Neural progenitor cell (in vitro differentiated cells): ENCODE results near the gene ACOXL. TPM values are rescaled to one million over a fixed set of nuclear protein-coding genes. Genes with fewer than 3 reads are reported as not detected.

Experiments
- DNase-seq: peaks from one replicate; pipeline ENCODE4 v3.0.0-alpha.2; 2016; ENCODE audit warnings: low spot score
- H2AFZ ChIP-seq: fragments of 200-600 bp; sonication (generic); replicated peaks from 2 replicates; pipeline ENCODE4 v1.6.1; 2016; ENCODE audit warnings: antibody characterized with exemption
- H3F3A ChIP-seq: fragments of 200-600 bp; sonication (generic); 2 replicates; pipeline ENCODE4 v1.6.1; 2016; ENCODE audit warnings: antibody characterized with exemption, low read depth
- H3K27ac ChIP-seq: fragments of 200-600 bp; sonication (generic); 2 replicates; pipeline ENCODE4 v1.5.1; 2016; ENCODE audit warnings: mild to moderate bottlenecking
- H3K27me3 ChIP-seq: fragments of 200-600 bp; sonication (generic); 2 replicates; pipeline ENCODE4 v1.6.1; 2016; ENCODE audit warnings: mild to moderate bottlenecking, moderate library complexity
- H3K36me3 ChIP-seq: fragments of 200-600 bp; sonication (generic); 2 replicates; pipeline ENCODE4 v1.5.1; 2016
- H3K4me1 ChIP-seq: fragments of 200-600 bp; sonication (generic); 2 replicates; pipeline ENCODE4 v1.6.1; 2016; ENCODE audit warnings: mixed run types
- H3K4me2 ChIP-seq: fragments of 200-600 bp; sonication (generic); 2 replicates; pipeline ENCODE4 v1.6.1; 2016
- H3K4me3 ChIP-seq: fragments of 200-600 bp; sonication (generic); 2 replicates; pipeline ENCODE4 v1.5.1; 2016
- H3K79me2 ChIP-seq: fragments of 200-600 bp; sonication (generic); 2 replicates; pipeline ENCODE4 v1.6.1; 2016; ENCODE audit warnings: low read depth
- H3K9ac ChIP-seq: fragments of 200-600 bp; sonication (generic); 2 replicates; pipeline ENCODE4 v1.6.1; 2016
- H3K9me3 ChIP-seq: fragments of 200-600 bp; sonication (generic); 2 replicates; pipeline ENCODE4 v1.5.1; 2016; ENCODE audit warnings: low read depth
- H4K20me1 ChIP-seq: fragments of 200-600 bp; sonication (generic); 2 replicates; pipeline ENCODE4 v1.6.1; 2016; ENCODE audit warnings: low read depth
- H3K27ac Mint-ChIP-seq: 3 replicates; pipeline ENCODE4 v1.8.0; 2021; ENCODE audit warnings: mixed read lengths
- H3K27me3 Mint-ChIP-seq: 2 replicates; pipeline ENCODE4 v1.8.0; 2022; ENCODE audit warnings: low read depth, mild to moderate bottlenecking, inconsistent platforms, moderate library complexity, mixed read lengths; ENCODE audit not compliant: insufficient read depth
- H3K36me3 Mint-ChIP-seq: 3 replicates; pipeline ENCODE4 v1.8.0; 2021; ENCODE audit warnings: mixed read lengths
- H3K4me1 Mint-ChIP-seq: 3 replicates; pipeline ENCODE4 v1.8.0; 2021; ENCODE audit warnings: mixed read lengths
- H3K4me3 Mint-ChIP-seq: 3 replicates; pipeline ENCODE4 v1.8.0; 2021; ENCODE audit warnings: mild to moderate bottlenecking, moderate library complexity, mixed read lengths
- H3K9me3 Mint-ChIP-seq: 3 replicates; pipeline ENCODE4 v1.8.0; 2020; ENCODE audit warnings: mixed read lengths
- EZH2 ChIP-seq: fragments of 200-600 bp; sonication (generic); IDR thresholded peaks from 2 replicates; pipeline ENCODE4 v1.6.1; 2017; ENCODE audit warnings: antibody characterized with exemption, mild to moderate bottlenecking, moderate library complexity
- EZH2phosphoT487 ChIP-seq: fragments of 200-600 bp; sonication (generic); IDR thresholded peaks from 2 replicates; pipeline ENCODE4 v1.6.1; 2017; ENCODE audit warnings: antibody characterized with exemption
- total RNA-seq: library from RNA; depleted of rRNA; stranded (reverse); fragments of >200 nt; gene quantifications from 2 replicates; pipeline ENCODE4 v1.2.3, GENCODE V29; 2015; ENCODE audit warnings: low replicate concordance
- TF ChIP-seq, protein P1 (sequence below): fragments of 200-600 bp; sonication (generic); IDR thresholded peaks from 2 replicates; pipeline ENCODE4 v1.5.1; 2017; ENCODE audit warnings: antibody characterized with exemption, mild to moderate bottlenecking

The ACOXL gene
- total RNA-seq, 1 donor from 2014 or later, result 2.9 TPM

DNA sequence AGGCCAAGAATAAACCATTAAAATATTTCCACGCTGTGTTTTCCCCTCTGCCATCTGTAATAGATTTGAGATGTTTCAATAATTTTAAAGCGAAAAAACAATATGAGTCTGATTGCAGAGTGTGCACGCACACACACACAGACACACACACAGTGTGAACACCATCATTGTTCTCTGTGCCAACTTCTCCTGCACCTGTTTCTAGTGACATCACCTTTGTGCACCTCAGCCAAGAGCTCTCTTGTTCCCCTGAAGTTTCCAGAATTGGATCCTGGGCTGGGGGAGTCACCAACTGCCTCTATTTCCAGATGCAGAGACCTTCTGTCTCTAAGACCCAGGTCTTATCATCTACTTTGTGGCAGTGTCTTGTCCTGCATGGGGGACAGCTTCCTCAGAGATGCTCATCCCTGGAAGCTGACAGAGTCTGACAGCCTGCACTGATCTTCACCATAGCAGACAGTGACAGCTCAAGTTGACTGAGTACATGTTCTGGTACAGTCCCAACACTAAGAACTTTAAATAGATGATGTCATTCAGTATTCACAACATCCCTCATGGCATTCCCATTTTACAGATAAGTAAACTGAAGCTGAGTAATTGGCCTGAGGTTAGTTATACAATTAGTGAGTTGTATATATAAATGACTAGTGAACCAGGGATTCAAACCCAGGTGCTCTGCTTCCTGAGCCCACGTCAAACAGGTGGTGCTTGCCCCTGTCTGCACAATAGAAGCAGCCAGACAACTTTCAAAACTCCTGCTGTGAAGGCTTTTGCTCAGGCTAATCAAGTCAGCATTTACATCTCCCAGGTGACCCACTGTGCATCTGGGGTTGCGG, 39.4 kb downstream of the ACOXL start:
- Histone ChIP-seq H3K4me3 (no peak overlapping the region), H3K27ac (no peak overlapping the region), H3F3A (peaks cover 35% of the 10 kb centered on the region), H3K4me1 (peaks cover 45% of the 10 kb centered on the region), H4K20me1 (peaks cover 33% of the 10 kb centered on the region), H3K79me2 (peaks cover 9% of the 10 kb centered on the region), H2AFZ (no peak overlapping the region), H3K27me3 (peaks cover 31% of the 10 kb centered on the region), H3K4me2 (peak overlapping the region; percentile 16), H3K9ac (no peak overlapping the region), H3K9me3 (no peaks in the 10 kb centered on the region), H3K36me3 (no peaks in the 10 kb centered on the region)
- TF ChIP-seq EZH2phosphoT487 (no peak), EZH2 (no peak)
- Mint-ChIP-seq H3K27me3 (peaks cover 15% of the 10 kb centered on the region), H3K4me3 (no peak overlapping the region), H3K4me1 (peaks cover 22% of the 10 kb centered on the region), H3K36me3 (no peaks in the 10 kb centered on the region), H3K27ac (no peak overlapping the region), H3K9me3 (no peaks in the 10 kb centered on the region)
- DNase-seq, result no peak

DNA sequence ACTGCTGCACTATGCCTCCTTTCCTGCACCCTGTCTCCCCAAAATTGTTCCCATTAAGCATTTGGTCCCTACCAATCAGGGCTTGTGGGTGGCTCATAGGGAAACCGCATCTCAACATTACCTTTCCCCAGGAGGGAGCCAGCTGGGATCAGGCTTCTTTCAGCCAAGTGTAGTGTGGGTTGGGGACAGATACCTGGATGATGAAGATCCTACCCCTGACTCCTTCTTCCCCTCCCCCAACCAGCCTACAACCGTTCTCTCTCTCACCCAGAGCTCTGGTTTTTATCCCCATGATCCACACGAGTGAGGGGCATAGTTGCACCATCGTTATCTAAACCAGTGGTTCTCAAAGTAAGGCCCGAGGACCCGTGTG, 40.0 kb downstream of the ACOXL start:
- Histone ChIP-seq H4K20me1 (peaks cover 33% of the 10 kb centered on the region), H3K9ac (no peak overlapping the region), H3K79me2 (peaks cover 3% of the 10 kb centered on the region), H3K27ac (no peak overlapping the region), H3K4me1 (peaks cover 45% of the 10 kb centered on the region), H3K27me3 (peaks cover 31% of the 10 kb centered on the region), H3K4me3 (no peak overlapping the region), H2AFZ (no peak overlapping the region), H3F3A (peaks cover 35% of the 10 kb centered on the region), H3K9me3 (no peaks in the 10 kb centered on the region), H3K36me3 (no peaks in the 10 kb centered on the region), H3K4me2 (no peak overlapping the region)
- TF ChIP-seq EZH2phosphoT487 (no peak), EZH2 (no peak)
- TF ChIP-seq, protein P1, sequence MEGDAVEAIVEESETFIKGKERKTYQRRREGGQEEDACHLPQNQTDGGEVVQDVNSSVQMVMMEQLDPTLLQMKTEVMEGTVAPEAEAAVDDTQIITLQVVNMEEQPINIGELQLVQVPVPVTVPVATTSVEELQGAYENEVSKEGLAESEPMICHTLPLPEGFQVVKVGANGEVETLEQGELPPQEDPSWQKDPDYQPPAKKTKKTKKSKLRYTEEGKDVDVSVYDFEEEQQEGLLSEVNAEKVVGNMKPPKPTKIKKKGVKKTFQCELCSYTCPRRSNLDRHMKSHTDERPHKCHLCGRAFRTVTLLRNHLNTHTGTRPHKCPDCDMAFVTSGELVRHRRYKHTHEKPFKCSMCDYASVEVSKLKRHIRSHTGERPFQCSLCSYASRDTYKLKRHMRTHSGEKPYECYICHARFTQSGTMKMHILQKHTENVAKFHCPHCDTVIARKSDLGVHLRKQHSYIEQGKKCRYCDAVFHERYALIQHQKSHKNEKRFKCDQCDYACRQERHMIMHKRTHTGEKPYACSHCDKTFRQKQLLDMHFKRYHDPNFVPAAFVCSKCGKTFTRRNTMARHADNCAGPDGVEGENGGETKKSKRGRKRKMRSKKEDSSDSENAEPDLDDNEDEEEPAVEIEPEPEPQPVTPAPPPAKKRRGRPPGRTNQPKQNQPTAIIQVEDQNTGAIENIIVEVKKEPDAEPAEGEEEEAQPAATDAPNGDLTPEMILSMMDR, result no peak
- Mint-ChIP-seq H3K27ac (no peak overlapping the region), H3K27me3 (peaks cover 17% of the 10 kb centered on the region), H3K9me3 (no peaks in the 10 kb centered on the region), H3K4me1 (peaks cover 22% of the 10 kb centered on the region), H3K36me3 (no peaks in the 10 kb centered on the region), H3K4me3 (no peak overlapping the region)
- DNase-seq, result no peak

DNA sequence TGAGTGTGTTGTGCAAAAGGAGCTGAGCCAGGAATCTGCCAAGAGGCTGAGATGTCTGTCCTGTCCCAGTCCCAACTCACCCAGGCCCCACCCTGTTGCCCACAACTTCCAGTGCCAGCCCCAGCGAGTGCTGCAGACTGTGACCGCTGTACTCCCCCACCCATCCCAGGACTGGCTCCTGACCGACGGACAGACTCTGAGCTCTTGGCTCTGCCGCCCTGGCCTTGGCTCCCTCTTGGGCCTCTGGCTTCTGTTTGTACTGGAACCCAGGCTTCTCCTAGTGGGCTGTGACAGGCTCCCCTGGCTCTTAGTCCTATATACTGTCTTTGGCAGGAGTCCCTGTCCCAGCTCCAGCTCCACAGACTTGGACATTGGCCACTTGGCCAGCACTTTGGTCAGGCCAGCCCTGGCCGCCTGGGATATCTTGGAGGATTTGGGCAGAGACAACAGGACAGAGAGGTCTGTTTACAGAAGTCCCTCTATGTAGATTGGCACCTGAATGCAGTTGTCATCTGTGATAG, 41.1 kb downstream of the ACOXL start:
- Mint-ChIP-seq H3K27ac (no peak overlapping the region), H3K9me3 (no peaks in the 10 kb centered on the region), H3K36me3 (no peaks in the 10 kb centered on the region), H3K4me1 (peaks cover 18% of the 10 kb centered on the region), H3K27me3 (peaks cover 17% of the 10 kb centered on the region), H3K4me3 (no peak overlapping the region)
- H2AFZ ChIP-seq, result no peak overlapping the region
- no peak for DNase-seq
- no peak for TF ChIP-seq EZH2phosphoT487
- TF ChIP-seq, protein P1, result no peak
- TF ChIP-seq EZH2, result no peak
- H3K9ac ChIP-seq, result no peak overlapping the region
- peaks cover 33% of the 10 kb centered on the region for H4K20me1 ChIP-seq
- H3K27ac ChIP-seq, result no peak overlapping the region
- H3K4me1 ChIP-seq, result peaks cover 41% of the 10 kb centered on the region
- H3F3A ChIP-seq, result peaks cover 35% of the 10 kb centered on the region
- H3K79me2 ChIP-seq, result no peaks in the 10 kb centered on the region
- H3K4me2 ChIP-seq, result no peak overlapping the region
- H3K27me3 ChIP-seq, result peaks cover 31% of the 10 kb centered on the region
- no peak overlapping the region for H3K4me3 ChIP-seq
- no peaks in the 10 kb centered on the region for H3K36me3 ChIP-seq
- no peaks in the 10 kb centered on the region for H3K9me3 ChIP-seq

DNA sequence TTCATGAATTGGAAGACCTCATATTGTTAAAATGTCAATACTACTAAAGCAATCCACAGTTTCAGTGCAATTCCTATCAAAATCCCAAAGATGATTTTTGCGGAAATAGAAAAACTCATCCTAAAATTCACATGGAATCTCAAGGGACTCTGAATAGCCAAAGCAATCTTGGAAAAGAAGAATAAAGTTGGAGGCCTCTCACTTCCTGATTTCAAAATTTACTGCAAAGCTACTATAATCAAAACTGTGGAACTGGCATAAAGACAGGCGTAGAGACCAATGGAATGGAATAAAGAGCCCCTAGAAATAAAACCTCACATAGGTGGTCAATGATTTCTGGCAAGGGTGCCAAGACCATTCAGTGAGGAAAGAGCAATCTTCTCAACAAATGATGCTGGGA, 42.3 kb downstream of the ACOXL start:
- H3K27me3 Mint-ChIP-seq, result peaks cover 14% of the 10 kb centered on the region

More for the DNA sequence above, 42.3 kb downstream of the ACOXL start:
- Histone ChIP-seq H3K27ac (no peak overlapping the region), H3K9ac (no peak overlapping the region), H2AFZ (no peak overlapping the region), H3K27me3 (peaks cover 26% of the 10 kb centered on the region), H3K79me2 (no peaks in the 10 kb centered on the region), H3K4me2 (no peak overlapping the region), H4K20me1 (peaks cover 28% of the 10 kb centered on the region), H3K4me3 (no peak overlapping the region), H3K36me3 (no peaks in the 10 kb centered on the region), H3K9me3 (no peaks in the 10 kb centered on the region), H3K4me1 (peaks cover 29% of the 10 kb centered on the region), H3F3A (peaks cover 26% of the 10 kb centered on the region)
- H3K27ac Mint-ChIP-seq, result no peak overlapping the region
- TF ChIP-seq EZH2 (no peak), EZH2phosphoT487 (no peak)
- TF ChIP-seq, protein P1, result no peak
- no peak overlapping the region for H3K4me3 Mint-ChIP-seq
- H3K9me3 Mint-ChIP-seq, result no peaks in the 10 kb centered on the region
- H3K36me3 Mint-ChIP-seq, result no peaks in the 10 kb centered on the region
- peaks cover 12% of the 10 kb centered on the region for H3K4me1 Mint-ChIP-seq
- no peak for DNase-seq
